Thymus (tissue), 11 donors: ENCODE results near the gene CD247. TPM values are rescaled to one million over a fixed set of nuclear protein-coding genes. Genes with fewer than 3 reads are reported as not detected.
"Not testable (repeated sequence)": the region's sequence is repeated elsewhere in the genome, so short reads cannot be mapped to it uniquely, and the experiment has no call there.

Source experiments
- DNase-seq, 9 donors: peaks; one replicate each; pipeline ENCODE4 v3.0.0-alpha.2; 2013; ENCODE audit warnings: low spot score in 9 of 9, low read depth in 6 of 9, missing footprints in 1 of 9
- H3K27ac ChIP-seq, 2 donors: one replicate each; pipeline ENCODE4 v1.5.1; 2013; ENCODE audit warnings: control low read depth in 1 of 2, low read depth in 1 of 2, low read length in 1 of 2, mild to moderate bottlenecking in 1 of 2, moderate library complexity in 1 of 2
- H3K27me3 ChIP-seq, 2 donors: one replicate each; pipeline ENCODE4 v1.5.1; 2013; ENCODE audit warnings: low read length in 1 of 2; ENCODE audit not compliant: control insufficient read depth in 2 of 2, insufficient read depth in 1 of 2
- H3K36me3 ChIP-seq, 2 donors: one replicate each; pipeline ENCODE4 v1.5.1; 2013; ENCODE audit warnings: low read length in 1 of 2, mild to moderate bottlenecking in 1 of 2, moderate library complexity in 1 of 2; ENCODE audit not compliant: control insufficient read depth in 2 of 2, insufficient read depth in 2 of 2
- H3K4me1 ChIP-seq, 2 donors: one replicate each; pipeline ENCODE4 v1.5.1; 2013; ENCODE audit warnings: low read length in 2 of 2; ENCODE audit not compliant: control insufficient read depth in 2 of 2, insufficient read depth in 2 of 2
- H3K4me3 ChIP-seq, 2 donors: one replicate each; pipeline ENCODE4 v1.5.1; 2013; ENCODE audit warnings: low read length in 2 of 2, control low read depth in 1 of 2, mild to moderate bottlenecking in 1 of 2
- H3K9me3 ChIP-seq, 2 donors: one replicate each; pipeline ENCODE4 v1.5.1; 2013; ENCODE audit warnings: low read length in 1 of 2, mild to moderate bottlenecking in 1 of 2; ENCODE audit not compliant: control insufficient read depth in 2 of 2, insufficient read depth in 1 of 2
- WGBS: extraction: QIAGEN DNeasy Blood & Tissue Kit; methylation state at CpG from one replicate; pipeline ENCODE4 v1.1.7; 2013; 5-methylcytosine and 5-hydroxymethylcytosine counted together
- polyA plus RNA-seq: library from polyadenylated mRNA; stranded (reverse); fragments of 200-250 nt; gene quantifications from one replicate; pipeline ENCODE4 v1.2.3, GENCODE V29; 2013
- total RNA-seq: library from RNA; stranded (reverse); fragments of 120-200 nt; gene quantifications from one replicate; pipeline ENCODE4 v1.2.4, GENCODE V29; 2013
- donor health status: healthy.

The CD247 gene
- total and polyA plus RNA-seq, 2 donors: 114 to 252 TPM

DNA sequence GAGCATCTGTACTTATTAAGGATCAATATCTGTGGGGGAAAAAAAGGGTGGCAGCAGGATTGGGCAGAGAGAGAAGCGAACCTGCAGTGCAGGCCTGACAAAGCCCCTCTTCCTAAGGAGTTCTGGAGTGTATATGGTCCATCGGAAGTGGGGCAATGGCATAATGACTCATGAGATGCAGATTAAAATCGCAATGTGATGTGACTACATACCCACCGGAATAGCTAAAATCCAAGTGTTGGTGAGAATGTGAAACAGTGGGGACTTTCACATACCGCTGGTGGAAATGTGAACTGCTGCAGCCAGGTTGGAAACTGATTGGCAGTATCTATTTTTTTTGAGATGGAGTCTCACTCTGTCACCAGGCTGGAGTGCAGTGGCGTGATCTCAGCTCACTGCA, 43.4 kb upstream of the CD247 start:
- Histone ChIP-seq H3K27me3 (no peaks in the 10 kb centered on the region), H3K4me3 (no peak overlapping the region), H3K9me3 (no peaks in the 10 kb centered on the region), H3K36me3 (no peaks in the 10 kb centered on the region), H3K4me1 (no peaks in the 10 kb centered on the region), H3K27ac (no peak overlapping the region)
- no peak for DNase-seq
- 93% methylated on average over 6 of the region's 6 CpGs for WGBS

DNA sequence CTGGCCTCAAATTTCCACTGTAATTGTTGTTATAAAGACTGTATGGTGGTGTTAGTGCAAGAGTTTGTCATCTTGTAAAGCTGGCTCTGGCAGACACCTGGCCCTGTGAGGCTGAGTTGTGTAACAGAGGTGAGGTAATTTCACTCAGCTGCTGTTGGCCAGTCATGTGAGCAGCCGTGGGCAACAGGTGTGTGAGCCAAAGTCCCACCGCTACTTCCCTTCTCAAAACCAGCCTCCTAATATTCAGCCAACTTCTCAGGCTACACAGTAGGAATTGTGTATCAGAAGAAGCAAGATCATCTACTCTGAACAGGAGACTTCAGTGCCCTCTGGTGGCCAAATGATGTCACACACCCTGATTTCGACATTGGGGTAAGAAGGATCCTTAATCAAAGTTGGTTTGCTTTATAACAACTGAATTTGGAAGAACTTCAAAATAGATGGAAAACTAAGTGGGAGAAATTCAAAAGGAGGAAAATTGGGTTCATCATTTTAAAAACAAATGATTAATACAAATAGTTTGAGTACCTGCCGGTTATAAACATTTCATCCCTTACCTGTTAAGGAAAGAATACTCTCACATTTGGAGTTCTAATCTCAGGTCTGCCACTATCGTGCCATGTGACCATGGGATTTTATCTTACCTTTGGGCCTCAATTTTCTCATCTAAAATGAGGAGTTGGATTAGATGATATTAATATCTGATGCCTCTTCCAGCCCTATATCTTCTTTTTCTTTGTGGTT, 37.8 kb upstream of the CD247 start:
- peak in 8 of 9 donors; percentile 61 to 88 (median 73) for DNase-seq
- no peak overlapping the region for H3K4me3 ChIP-seq
- 14% methylated on average over 5 of the region's 5 CpGs for WGBS
- peaks cover 0 to 3% of the 10 kb centered on the region in 2 donors for H3K27me3 ChIP-seq
- H3K9me3 ChIP-seq: no peaks in the 10 kb centered on the region
- H3K4me1 ChIP-seq: peaks cover 10 to 15% of the 10 kb centered on the region in 2 donors
- H3K27ac ChIP-seq: no peak overlapping the region
- no peaks in the 10 kb centered on the region for H3K36me3 ChIP-seq

DNA sequence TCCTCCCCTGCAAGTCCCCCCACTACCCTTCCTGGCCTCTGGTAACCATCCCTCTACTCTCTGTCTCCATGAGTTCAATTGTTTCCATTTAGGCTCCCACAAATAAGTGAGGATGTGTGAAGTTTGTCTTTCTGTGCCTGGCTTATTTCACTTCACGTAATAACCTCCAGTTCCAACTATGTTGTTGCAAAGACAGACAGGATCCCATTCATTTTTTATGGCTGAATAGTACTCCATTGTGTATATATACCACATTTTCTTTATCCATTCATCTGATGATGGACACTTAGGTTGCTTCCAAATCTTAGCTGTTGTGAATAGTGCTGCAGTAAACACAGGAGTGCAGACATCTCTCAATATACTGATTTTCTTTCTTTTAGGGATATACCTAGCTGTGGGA, 36.7 kb upstream of the CD247 start:
- H3K4me1 ChIP-seq: peaks cover 10 to 15% of the 10 kb centered on the region in 2 donors
- WGBS: 99% methylated on average over 1 of the region's 1 CpG
- DNase-seq, H3K9me3 ChIP-seq, H3K27ac ChIP-seq, H3K4me3 ChIP-seq, H3K27me3 ChIP-seq, H3K36me3 ChIP-seq: not testable (repeated sequence)

DNA sequence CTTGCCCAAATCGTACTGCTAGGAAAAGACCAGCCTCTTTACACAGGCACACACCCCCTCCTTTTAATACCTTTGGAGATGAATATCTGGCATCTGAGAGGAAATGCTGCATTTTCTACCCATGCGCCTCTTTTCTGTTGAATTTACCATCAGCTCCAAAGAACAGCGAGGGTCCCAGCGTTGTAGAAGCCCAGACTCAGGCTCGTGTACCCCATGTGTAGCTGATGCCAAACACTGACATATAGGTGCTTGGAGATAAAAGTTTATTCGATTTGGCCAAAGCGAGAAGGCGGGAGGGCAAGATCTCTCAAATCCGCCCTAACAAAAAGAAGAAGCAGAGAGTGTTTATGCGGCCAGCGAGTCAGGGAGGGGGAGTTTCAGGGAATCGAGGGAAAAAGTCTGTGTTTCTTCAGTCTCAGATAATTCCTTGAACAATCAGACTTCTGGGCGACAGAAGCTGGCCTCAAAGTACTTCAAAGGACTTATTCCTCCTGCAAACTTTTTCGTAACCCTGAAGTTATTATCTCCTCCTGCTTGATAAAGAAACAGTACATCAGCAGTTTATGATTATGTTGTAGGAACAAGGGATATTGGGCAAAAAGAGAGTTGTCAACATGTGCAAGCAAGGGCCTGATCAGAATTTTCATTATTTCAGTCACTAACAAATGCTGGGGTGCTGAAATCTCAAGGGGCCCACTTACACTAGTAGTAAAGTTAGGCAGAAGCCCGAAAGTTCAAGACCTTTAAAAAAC, 35.9 kb upstream of the CD247 start:
- DNase-seq: no peak
- peaks cover 10 to 15% of the 10 kb centered on the region in 2 donors for H3K4me1 ChIP-seq
- H3K9me3 ChIP-seq: no peaks in the 10 kb centered on the region
- H3K27ac ChIP-seq: peak overlapping the region in 1 of 2 donors; percentile 46
- H3K36me3 ChIP-seq: no peaks in the 10 kb centered on the region
- H3K4me3 ChIP-seq: peak overlapping the region; percentile 36 to 78
- H3K27me3 ChIP-seq: peaks cover 0 to 3% of the 10 kb centered on the region in 2 donors
- WGBS: 13% methylated on average over 15 of the region's 15 CpGs

DNA sequence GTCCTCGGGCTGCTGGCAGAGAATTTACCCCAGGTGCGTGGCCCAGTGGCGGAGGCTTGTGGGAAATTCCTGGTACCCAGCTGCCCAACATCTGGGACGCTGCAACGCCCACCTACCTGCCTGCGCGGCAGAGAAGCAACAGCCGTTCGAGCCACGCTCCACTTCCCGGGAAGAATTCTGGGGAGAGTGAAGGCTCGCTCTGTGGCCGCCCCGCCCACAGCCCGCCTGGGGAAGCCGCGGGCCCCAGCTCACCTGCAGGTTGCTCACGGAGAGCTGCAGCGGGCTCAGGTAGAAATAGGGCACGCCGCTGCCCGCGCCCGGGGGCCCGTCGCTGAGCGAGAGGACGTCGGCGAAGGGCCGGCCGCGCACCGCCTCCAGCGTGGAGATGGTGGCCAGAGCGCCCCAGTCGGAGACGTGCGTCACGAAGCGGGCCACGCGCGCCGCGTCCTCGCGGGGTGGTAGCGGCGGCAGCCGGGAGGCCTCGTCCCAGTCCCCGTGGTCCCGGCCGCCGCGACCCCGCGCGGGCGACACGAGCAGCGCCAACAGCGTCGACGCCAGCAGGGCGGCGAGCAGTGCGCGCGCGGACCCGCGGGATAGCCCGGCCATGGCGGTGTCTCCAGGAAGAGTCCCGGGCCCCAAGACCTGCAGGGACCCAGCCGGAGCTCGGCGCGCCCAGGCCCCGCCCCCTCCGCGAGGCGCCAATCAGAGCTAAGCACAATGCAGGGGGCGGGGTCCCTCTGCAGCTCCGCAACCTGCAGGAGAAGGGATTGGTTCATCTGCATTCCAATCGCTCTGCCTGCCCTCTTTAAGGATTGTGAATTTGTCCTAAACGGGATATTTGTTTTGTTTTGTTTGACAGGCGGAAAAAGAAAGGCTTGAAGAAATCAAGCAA, 35.1 kb upstream of the CD247 start, which contains the start of gene CREG1:
CREG1 (minus strand) TSS at position 627 of the 892 bp plus-strand sequence.
- WGBS: 1% methylated on average over 90 of the region's 90 CpGs
- peak; percentile 71 to 94 (median 89) for DNase-seq
- H3K27ac ChIP-seq: peak within 1 kb of the TSS in 1 of 2 donors; percentile 83
- no peaks in the 10 kb centered on the region for H3K9me3 ChIP-seq
- no peaks in the 10 kb centered on the region for H3K36me3 ChIP-seq
- peaks cover 0 to 3% of the 10 kb centered on the region in 2 donors for H3K27me3 ChIP-seq
- H3K4me1 ChIP-seq: peaks cover 10 to 15% of the 10 kb centered on the region in 2 donors
- peak within 1 kb of the TSS; percentile 36 to 78 for H3K4me3 ChIP-seq

DNA sequence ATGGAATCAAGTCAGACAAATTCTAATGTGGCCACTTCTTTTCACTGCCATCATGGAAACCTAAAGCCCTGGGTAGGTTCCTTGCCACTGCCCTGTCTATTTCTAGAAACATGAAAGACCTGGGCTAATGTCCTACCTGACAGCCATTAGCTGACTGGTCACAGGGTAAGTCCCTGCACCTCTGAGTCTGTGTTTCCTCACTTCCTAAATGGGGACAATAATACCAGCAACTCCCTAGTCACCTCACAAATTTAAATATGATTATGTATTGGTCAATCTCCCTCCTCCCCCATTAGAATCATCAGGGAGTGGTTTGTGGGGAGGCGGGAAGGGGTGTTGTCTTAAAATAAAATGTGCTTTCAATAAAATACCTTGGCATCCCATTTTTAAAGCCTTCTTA, 33.0 kb upstream of the CD247 start:
- no peak overlapping the region for H3K4me3 ChIP-seq
- no peaks in the 10 kb centered on the region for H3K9me3 ChIP-seq
- DNase-seq: no peak
- peaks cover 10 to 15% of the 10 kb centered on the region in 2 donors for H3K4me1 ChIP-seq
- 100% methylated on average over 1 of the region's 1 CpG for WGBS
- peaks cover 0 to 3% of the 10 kb centered on the region in 2 donors for H3K27me3 ChIP-seq
- H3K36me3 ChIP-seq: no peaks in the 10 kb centered on the region
- no peak overlapping the region for H3K27ac ChIP-seq

DNA sequence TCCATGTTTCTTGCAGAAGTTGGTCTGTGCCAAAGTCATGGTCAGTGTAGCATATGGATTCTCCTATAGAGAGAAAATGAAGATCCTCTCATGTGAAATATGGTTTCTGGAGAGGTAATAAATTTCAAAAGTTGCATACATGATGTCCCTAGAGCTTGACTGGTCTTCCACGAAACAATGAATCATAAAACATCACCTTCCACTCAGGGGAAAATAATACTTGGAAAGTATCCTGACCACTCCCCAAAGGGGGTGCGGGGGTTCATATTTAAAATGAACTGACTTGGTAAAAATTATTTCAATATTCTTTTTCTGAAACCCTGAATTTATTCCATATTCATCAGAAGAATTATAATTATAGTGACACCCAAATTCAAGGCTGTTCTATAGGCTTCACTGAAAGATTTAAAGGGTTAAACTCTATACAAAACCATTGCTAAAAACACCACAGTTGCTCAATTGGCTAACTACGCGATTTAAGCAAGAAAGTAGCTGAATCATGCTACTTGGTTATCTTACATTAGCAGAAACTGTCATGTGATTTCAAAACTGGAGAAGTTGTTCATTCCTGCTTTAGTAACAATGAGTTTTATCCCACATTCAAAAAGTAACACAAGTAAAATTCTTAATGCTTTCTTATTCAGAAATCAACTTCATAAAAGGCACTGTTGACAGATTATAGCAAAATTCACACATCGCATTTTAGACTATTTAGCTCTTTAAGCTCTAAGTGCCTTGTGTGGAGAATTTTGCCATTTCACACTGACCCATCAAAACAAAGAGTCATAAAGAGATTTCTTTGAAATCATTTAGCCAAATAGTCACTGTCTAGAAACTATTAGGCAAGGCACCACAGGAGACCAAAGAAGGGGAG, 30.0 kb upstream of the CD247 start:
- no peak overlapping the region for H3K4me3 ChIP-seq

DNA sequence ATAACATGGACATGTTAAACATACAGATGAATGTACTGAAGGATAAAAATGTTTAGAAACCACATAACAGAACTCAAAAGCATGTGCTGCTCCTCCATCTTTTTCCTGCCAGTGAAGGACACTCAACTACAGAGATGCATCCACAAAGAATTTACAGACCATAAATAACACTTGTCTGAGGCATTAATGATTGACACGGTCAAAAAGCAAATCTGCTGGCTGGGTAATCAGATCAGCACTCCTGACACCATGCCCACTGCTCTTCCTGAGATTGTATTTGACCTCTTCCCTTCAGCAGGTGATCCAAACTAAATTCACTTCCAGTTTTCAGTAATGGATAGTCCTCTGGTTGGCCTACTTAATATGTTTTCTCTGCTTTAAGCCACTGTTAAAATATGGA, 28.6 kb upstream of the CD247 start:
- DNase-seq: no peak
- no peaks in the 10 kb centered on the region for H3K9me3 ChIP-seq
- 100% methylated on average over 1 of the region's 1 CpG for WGBS
- no peaks in the 10 kb centered on the region for H3K4me1 ChIP-seq
- no peak overlapping the region for H3K4me3 ChIP-seq
- H3K36me3 ChIP-seq: no peaks in the 10 kb centered on the region
- no peaks in the 10 kb centered on the region for H3K27me3 ChIP-seq
- no peak overlapping the region for H3K27ac ChIP-seq

More for the DNA sequence above, 30.0 kb upstream of the CD247 start:
- H3K4me1 ChIP-seq: peaks cover 2 to 4% of the 10 kb centered on the region in 2 donors
- no peaks in the 10 kb centered on the region for H3K9me3 ChIP-seq
- no peaks in the 10 kb centered on the region for H3K36me3 ChIP-seq
- 73% methylated on average over 5 of the region's 5 CpGs for WGBS
- no peak for DNase-seq
- peaks cover 0 to 3% of the 10 kb centered on the region in 2 donors for H3K27me3 ChIP-seq
- H3K27ac ChIP-seq: no peak overlapping the region
